ENCODE data around the gene PTPN4.

DNA sequence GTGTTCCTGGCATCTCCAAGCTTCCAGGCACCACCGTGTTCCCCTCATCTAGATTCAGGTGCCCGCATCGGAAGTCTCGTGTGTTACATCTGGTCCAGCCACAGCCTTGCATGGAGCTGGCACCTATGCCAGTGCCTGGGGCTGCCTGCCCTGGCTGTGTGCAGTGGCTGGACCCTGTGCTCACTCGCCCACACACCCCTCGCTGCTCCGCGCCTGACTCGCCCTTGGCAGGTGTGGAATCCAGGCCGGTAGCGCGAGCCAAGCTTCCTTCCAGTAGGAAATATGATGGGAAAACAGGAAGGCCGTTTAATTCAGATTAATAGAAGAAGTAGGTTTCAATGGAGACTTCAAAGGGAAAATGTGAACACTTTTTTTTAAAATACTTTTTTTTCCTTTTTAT lies 78.0 kb downstream of the PTPN4 start:
- TF ChIP-seq POLR2A (IDR thresholded peaks at IDR 0.05) (no peak), EP300 (IDR thresholded peaks at IDR 0.05) (no peak)
- TF ChIP-seq, protein P1, sequence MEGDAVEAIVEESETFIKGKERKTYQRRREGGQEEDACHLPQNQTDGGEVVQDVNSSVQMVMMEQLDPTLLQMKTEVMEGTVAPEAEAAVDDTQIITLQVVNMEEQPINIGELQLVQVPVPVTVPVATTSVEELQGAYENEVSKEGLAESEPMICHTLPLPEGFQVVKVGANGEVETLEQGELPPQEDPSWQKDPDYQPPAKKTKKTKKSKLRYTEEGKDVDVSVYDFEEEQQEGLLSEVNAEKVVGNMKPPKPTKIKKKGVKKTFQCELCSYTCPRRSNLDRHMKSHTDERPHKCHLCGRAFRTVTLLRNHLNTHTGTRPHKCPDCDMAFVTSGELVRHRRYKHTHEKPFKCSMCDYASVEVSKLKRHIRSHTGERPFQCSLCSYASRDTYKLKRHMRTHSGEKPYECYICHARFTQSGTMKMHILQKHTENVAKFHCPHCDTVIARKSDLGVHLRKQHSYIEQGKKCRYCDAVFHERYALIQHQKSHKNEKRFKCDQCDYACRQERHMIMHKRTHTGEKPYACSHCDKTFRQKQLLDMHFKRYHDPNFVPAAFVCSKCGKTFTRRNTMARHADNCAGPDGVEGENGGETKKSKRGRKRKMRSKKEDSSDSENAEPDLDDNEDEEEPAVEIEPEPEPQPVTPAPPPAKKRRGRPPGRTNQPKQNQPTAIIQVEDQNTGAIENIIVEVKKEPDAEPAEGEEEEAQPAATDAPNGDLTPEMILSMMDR (IDR thresholded peaks at IDR 0.05), result no peak

Data from ovary (tissue), 3 donors.